SK-N-SH (cell line): Measurements from ENCODE around the gene AHDC1. TPM values are rescaled to one million over a fixed set of nuclear protein-coding genes. Genes with fewer than 3 reads are reported as not detected.

ENCODE experiments used
- CTCF ChIA-PET: fragments of 300-600, 350-600 bp; formaldehyde crosslinking; extraction: SDS; loops from one replicate; lab custom pipeline; 2021; lab: Yijun Ruan, JAX
- POLR2A ChIA-PET: fragments of 350-600 bp; sonication (Branson Sonifier 250); formaldehyde crosslinking; extraction: SDS; loops from one replicate; lab custom pipeline; 2020; ENCODE audit warnings: antibody characterized with exemption, inconsistent platforms; lab: Yijun Ruan, JAX
- DNase-seq: peaks from one replicate; pipeline ENCODE4 v3.0.0; 2012
- H2AFZ ChIP-seq: fragments of 200-600 bp; sonication (generic); 2 replicates; pipeline ENCODE4 v1.8.1; 2016; ENCODE audit warnings: antibody characterized with exemption, mild to moderate bottlenecking, low read depth
- H3F3A ChIP-seq: fragments of 200-600 bp; sonication (generic); replicated peaks from 2 replicates; pipeline ENCODE3; 2016; ENCODE audit warnings: antibody characterized with exemption, mild to moderate bottlenecking; ENCODE audit not compliant: insufficient read depth
- H3K27ac ChIP-seq, 2 experiments: fragments of 200-500 bp in 1 of 2; fragments of 200-600 bp in 1 of 2; sonication (Bioruptor generic) in 1 of 2; sonication (generic), shearing (Covaris generic) in 1 of 2; 2 replicates each; pipeline versions ENCODE4 v1.5.1 to v1.6.1; 2014 to 2016; ENCODE audit warnings: low read depth in 2 of 2, inconsistent platforms in 1 of 2, low read length in 1 of 2, mild to moderate bottlenecking in 1 of 2, mixed read lengths in 1 of 2
- H3K27me3 ChIP-seq: fragments of 200-600 bp; sonication (generic), shearing (Covaris generic); 2 replicates; pipeline ENCODE4 v1.6.1; 2016; ENCODE audit warnings: mixed run types; ENCODE audit not compliant: insufficient read depth
- H3K36me3 ChIP-seq, 2 experiments: fragments of 200-500 bp in 1 of 2; fragments of 200-600 bp in 1 of 2; sonication (Bioruptor generic) in 1 of 2; sonication (generic) in 1 of 2; replicated peaks in 1 of 2; 2 replicates each; pipeline versions ENCODE3 to v1.5.1; 2014 to 2016; ENCODE audit warnings: low read length in 1 of 2, mild to moderate bottlenecking in 1 of 2; ENCODE audit not compliant: insufficient read depth in 2 of 2, control insufficient read depth in 1 of 2
- H3K4me1 ChIP-seq, 2 experiments: fragments of 200-500 bp in 1 of 2; fragments of 200-600 bp in 1 of 2; sonication (Bioruptor generic) in 1 of 2; sonication (generic), shearing (Covaris generic) in 1 of 2; 2 replicates each; pipeline versions ENCODE4 v1.5.1 to v1.6.1; 2014 to 2016; ENCODE audit warnings: low read depth in 1 of 2, low read length in 1 of 2, mixed run types in 1 of 2; ENCODE audit not compliant: insufficient read depth in 2 of 2, control insufficient read depth in 1 of 2
- H3K4me2 ChIP-seq: fragments of 200-600 bp; sonication (generic), shearing (Covaris generic); 2 replicates; pipeline ENCODE4 v1.6.1; 2017; ENCODE audit warnings: mixed run types
- H3K4me3 ChIP-seq, 2 experiments: fragments of 200-500 bp in 1 of 2; fragments of 200-600 bp in 1 of 2; sonication (Bioruptor generic) in 1 of 2; sonication (generic), shearing (Covaris generic) in 1 of 2; 2 replicates each; pipeline versions ENCODE4 v1.5.1 to v1.8.1; 2014 to 2016; ENCODE audit warnings: low read depth in 2 of 2, inconsistent platforms in 1 of 2, low read length in 1 of 2, mild to moderate bottlenecking in 1 of 2, mixed read lengths in 1 of 2, moderate library complexity in 1 of 2
- H3K79me2 ChIP-seq: fragments of 200-600 bp; sonication (generic); 2 replicates; pipeline ENCODE4 v1.8.1; 2017; ENCODE audit warnings: mild to moderate bottlenecking; ENCODE audit not compliant: insufficient read depth
- H3K9ac ChIP-seq: fragments of 200-600 bp; sonication (generic); 2 replicates; pipeline ENCODE4 v1.6.1; 2017; ENCODE audit warnings: mixed run types
- H3K9me2 ChIP-seq: fragments of 200-600 bp; sonication (generic); 2 replicates; pipeline ENCODE4 v1.6.1; 2017; ENCODE audit warnings: mixed run types
- H3K9me3 ChIP-seq: fragments of 200-600 bp; sonication (generic); 2 replicates; pipeline ENCODE4 v1.6.1; 2017; ENCODE audit warnings: mixed run types, mild to moderate bottlenecking, moderate library complexity
- H4K20me1 ChIP-seq: fragments of 200-600 bp; sonication (generic); 2 replicates; pipeline ENCODE4 v1.6.1; 2017; ENCODE audit warnings: mild to moderate bottlenecking, mixed run types; ENCODE audit not compliant: insufficient read depth
- EP300 ChIP-seq, 2 experiments: IDR thresholded peaks; 2 replicates each; pipeline versions ENCODE4 v1.4.0 to v1.6.1; 2012; ENCODE audit warnings: borderline replicate concordance in 1 of 2, low read depth in 1 of 2, low read length in 1 of 2
- EZH2phosphoT487 ChIP-seq: fragments of 200-600 bp; sonication (generic); IDR thresholded peaks from 2 replicates; pipeline ENCODE4 v1.6.1; 2017; ENCODE audit warnings: low read depth, mixed run types, mild to moderate bottlenecking, antibody characterized with exemption, moderate library complexity, borderline replicate concordance
- GABPA ChIP-seq: IDR thresholded peaks from 2 replicates; pipeline ENCODE4 v1.4.0; 2012; ENCODE audit warnings: low read depth, mild to moderate bottlenecking
- MEF2A ChIP-seq: IDR thresholded peaks from 2 replicates; pipeline ENCODE4 v1.4.0; 2012; ENCODE audit warnings: low read depth, borderline replicate concordance
- NFIC ChIP-seq: IDR thresholded peaks from 2 replicates; pipeline ENCODE4 v1.4.0; 2012; ENCODE audit warnings: borderline replicate concordance
- POLR2AphosphoS5 ChIP-seq: IDR thresholded peaks from 2 replicates; pipeline ENCODE4 v1.6.1; 2012; ENCODE audit warnings: low read depth, low read length
- RCOR1 ChIP-seq: fragments of 150-350 bp; IDR thresholded peaks from 2 replicates; pipeline ENCODE4 v1.6.1; 2017; ENCODE audit warnings: antibody characterized with exemption, low read length
- WGBS: methylation state at CpG from one replicate; pipeline ENCODE4 v1.1.6; 2017; ENCODE audit warnings: low lambda C conversion rate; 5-methylcytosine and 5-hydroxymethylcytosine counted together
- polyA plus RNA-seq, 3 experiments: library from polyadenylated mRNA; depleted of rRNA; stranded (reverse); fragments of >200 nt; gene quantifications; 2 replicates each; pipeline ENCODE4 v1.2.3, GENCODE V29; 2012
- TF ChIP-seq, protein P1 (sequence below): IDR thresholded peaks from 2 replicates; pipeline ENCODE4 v1.6.1; 2012; ENCODE audit warnings: mild to moderate bottlenecking, low read depth, low read length, moderate library complexity
- TF ChIP-seq, protein P2 (sequence below): IDR thresholded peaks from 2 replicates; pipeline ENCODE4 v1.4.0; 2012; ENCODE audit warnings: low read depth, borderline replicate concordance
- TF ChIP-seq, protein P3 (sequence below): fragments of 200-600 bp; sonication (generic); IDR thresholded peaks from 2 replicates; pipeline ENCODE4 v1.6.1; 2017; ENCODE audit warnings: antibody characterized with exemption, mild to moderate bottlenecking, moderate library complexity
- TF ChIP-seq, protein P4 (sequence below): fragments of 150-350 bp; IDR thresholded peaks from 2 replicates; pipeline ENCODE4 v1.6.1; 2016; ENCODE audit warnings: mild to moderate bottlenecking, low read depth, low read length

AHDC1 gene
- polyA plus RNA-seq, 1 of the 3 experiments (the other 2 are of a cell fraction): 8.5 TPM

DNA sequence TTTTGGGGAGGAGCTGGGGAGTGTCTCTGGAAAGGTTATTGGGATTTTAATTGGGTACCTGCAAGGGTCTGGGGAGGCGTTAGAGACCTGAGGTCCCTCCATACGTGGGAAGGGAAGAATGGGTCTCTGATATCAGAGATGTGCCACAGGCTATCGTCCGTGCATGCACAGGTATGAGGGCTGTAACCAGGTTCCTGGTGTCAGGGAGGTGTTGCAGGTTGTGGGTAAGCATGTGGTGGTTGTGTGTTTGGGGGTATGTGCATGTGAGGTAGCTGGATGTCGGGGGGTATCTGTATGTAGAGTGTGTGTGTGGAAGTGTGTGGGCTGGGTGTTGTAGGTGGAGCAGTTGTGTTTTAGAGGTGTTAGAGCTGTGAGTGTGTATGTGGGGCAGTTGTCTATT is 8.3 kb downstream of the AHDC1 start:
- Histone ChIP-seq H3K36me3 (no peaks in the 10 kb centered on the region), H3K79me2 (peaks cover 97% of the 10 kb centered on the region), H3F3A (peaks cover 3% of the 10 kb centered on the region), H3K27ac (no peak overlapping the region), H3K27me3 (no peaks in the 10 kb centered on the region), H3K4me3 (no peak overlapping the region), H2AFZ (no peak overlapping the region), H4K20me1 (peaks cover 92% of the 10 kb centered on the region), H3K9ac (no peak overlapping the region), H3K4me1 (peaks cover 65 to 82% of the 10 kb centered on the region in 2 experiments), H3K9me3 (no peaks in the 10 kb centered on the region), H3K4me2 (peak overlapping the region; percentile 66; the same call in 1 of the 2 replicates), H3K9me2 (no peaks in the 10 kb centered on the region)
- ChIA-PET POLR2A (no interaction called here), CTCF (interaction anchor here (0.8 to 27.7 kb wide), 4 partner anchors 19 to 294 kb away, joined by 3 to 603 read pairs (median 3); no protein-coding TSS in a partner anchor)
- no peak for DNase-seq
- 90% methylated on average over 5 of the region's 5 CpGs for WGBS
- TF ChIP-seq POLR2AphosphoS5: no peak
- TF ChIP-seq GABPA: no peak
- no peak for TF ChIP-seq RCOR1
- TF ChIP-seq, protein P1, sequence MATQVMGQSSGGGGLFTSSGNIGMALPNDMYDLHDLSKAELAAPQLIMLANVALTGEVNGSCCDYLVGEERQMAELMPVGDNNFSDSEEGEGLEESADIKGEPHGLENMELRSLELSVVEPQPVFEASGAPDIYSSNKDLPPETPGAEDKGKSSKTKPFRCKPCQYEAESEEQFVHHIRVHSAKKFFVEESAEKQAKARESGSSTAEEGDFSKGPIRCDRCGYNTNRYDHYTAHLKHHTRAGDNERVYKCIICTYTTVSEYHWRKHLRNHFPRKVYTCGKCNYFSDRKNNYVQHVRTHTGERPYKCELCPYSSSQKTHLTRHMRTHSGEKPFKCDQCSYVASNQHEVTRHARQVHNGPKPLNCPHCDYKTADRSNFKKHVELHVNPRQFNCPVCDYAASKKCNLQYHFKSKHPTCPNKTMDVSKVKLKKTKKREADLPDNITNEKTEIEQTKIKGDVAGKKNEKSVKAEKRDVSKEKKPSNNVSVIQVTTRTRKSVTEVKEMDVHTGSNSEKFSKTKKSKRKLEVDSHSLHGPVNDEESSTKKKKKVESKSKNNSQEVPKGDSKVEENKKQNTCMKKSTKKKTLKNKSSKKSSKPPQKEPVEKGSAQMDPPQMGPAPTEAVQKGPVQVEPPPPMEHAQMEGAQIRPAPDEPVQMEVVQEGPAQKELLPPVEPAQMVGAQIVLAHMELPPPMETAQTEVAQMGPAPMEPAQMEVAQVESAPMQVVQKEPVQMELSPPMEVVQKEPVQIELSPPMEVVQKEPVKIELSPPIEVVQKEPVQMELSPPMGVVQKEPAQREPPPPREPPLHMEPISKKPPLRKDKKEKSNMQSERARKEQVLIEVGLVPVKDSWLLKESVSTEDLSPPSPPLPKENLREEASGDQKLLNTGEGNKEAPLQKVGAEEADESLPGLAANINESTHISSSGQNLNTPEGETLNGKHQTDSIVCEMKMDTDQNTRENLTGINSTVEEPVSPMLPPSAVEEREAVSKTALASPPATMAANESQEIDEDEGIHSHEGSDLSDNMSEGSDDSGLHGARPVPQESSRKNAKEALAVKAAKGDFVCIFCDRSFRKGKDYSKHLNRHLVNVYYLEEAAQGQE: no peak
- TF ChIP-seq MEF2A: no peak
- TF ChIP-seq, protein P2, sequence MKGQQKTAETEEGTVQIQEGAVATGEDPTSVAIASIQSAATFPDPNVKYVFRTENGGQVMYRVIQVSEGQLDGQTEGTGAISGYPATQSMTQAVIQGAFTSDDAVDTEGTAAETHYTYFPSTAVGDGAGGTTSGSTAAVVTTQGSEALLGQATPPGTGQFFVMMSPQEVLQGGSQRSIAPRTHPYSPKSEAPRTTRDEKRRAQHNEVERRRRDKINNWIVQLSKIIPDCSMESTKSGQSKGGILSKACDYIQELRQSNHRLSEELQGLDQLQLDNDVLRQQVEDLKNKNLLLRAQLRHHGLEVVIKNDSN: no peak
- TF ChIP-seq, protein P3, sequence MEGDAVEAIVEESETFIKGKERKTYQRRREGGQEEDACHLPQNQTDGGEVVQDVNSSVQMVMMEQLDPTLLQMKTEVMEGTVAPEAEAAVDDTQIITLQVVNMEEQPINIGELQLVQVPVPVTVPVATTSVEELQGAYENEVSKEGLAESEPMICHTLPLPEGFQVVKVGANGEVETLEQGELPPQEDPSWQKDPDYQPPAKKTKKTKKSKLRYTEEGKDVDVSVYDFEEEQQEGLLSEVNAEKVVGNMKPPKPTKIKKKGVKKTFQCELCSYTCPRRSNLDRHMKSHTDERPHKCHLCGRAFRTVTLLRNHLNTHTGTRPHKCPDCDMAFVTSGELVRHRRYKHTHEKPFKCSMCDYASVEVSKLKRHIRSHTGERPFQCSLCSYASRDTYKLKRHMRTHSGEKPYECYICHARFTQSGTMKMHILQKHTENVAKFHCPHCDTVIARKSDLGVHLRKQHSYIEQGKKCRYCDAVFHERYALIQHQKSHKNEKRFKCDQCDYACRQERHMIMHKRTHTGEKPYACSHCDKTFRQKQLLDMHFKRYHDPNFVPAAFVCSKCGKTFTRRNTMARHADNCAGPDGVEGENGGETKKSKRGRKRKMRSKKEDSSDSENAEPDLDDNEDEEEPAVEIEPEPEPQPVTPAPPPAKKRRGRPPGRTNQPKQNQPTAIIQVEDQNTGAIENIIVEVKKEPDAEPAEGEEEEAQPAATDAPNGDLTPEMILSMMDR: no peak
- no peak for TF ChIP-seq EZH2phosphoT487
- no peak for TF ChIP-seq NFIC
- TF ChIP-seq EP300 (IDR thresholded peaks at IDR 0.05; ENCODE audit: borderline replicate concordance in 1 of 2, low read depth in 1 of 2, low read length in 1 of 2): no peak
- TF ChIP-seq, protein P4, sequence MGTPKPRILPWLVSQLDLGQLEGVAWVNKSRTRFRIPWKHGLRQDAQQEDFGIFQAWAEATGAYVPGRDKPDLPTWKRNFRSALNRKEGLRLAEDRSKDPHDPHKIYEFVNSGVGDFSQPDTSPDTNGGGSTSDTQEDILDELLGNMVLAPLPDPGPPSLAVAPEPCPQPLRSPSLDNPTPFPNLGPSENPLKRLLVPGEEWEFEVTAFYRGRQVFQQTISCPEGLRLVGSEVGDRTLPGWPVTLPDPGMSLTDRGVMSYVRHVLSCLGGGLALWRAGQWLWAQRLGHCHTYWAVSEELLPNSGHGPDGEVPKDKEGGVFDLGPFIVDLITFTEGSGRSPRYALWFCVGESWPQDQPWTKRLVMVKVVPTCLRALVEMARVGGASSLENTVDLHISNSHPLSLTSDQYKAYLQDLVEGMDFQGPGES: no peak
